Stimulated activated CD8-positive, alpha-beta memory T cell treated with anti-CD3 and anti-CD28 coated beads, Interleukin-2, amount 100 ng/mL, for 48 hours (primary cell): ENCODE data around the gene HIVEP3.

Source experiments
- DNase-seq, 2 donors: peaks; one replicate each; pipeline ENCODE4 v3.0.0-alpha.2; 2020; ENCODE audit warnings: low read depth in 2 of 2

Gene HIVEP3

DNA sequence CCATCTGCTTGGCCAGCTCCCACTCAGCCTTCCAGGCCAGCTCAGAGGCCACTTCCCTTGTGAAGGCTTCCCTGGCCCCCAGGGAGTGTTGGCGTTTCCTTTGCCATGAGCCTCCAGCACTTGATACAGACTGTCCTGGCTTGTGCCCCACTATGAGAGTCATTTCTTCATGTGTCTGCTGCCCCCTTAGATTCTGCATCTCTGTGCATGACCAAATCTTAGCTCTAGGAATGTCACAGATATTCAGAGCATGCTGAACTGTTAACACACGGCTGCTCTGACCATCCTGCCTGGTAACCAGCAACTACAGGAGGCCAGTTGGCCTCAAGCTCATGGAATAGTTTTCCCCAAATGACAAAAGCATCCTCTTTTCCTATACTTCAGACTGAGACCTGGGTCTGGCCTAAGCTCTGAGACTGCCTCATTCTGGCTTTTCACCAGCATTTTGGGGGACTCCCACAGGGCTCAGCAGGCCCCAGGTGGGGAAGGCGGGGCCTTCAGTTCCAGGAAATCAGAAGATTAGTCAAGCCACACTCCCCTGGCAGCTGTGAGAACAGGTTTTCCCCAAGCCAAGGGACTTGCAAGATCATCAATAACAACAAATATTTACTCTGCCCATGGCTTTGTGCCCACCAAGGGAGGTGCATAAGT, 251.6 kb downstream of the HIVEP3 start:
- peak; percentile 58 to 61 for DNase-seq

DNA sequence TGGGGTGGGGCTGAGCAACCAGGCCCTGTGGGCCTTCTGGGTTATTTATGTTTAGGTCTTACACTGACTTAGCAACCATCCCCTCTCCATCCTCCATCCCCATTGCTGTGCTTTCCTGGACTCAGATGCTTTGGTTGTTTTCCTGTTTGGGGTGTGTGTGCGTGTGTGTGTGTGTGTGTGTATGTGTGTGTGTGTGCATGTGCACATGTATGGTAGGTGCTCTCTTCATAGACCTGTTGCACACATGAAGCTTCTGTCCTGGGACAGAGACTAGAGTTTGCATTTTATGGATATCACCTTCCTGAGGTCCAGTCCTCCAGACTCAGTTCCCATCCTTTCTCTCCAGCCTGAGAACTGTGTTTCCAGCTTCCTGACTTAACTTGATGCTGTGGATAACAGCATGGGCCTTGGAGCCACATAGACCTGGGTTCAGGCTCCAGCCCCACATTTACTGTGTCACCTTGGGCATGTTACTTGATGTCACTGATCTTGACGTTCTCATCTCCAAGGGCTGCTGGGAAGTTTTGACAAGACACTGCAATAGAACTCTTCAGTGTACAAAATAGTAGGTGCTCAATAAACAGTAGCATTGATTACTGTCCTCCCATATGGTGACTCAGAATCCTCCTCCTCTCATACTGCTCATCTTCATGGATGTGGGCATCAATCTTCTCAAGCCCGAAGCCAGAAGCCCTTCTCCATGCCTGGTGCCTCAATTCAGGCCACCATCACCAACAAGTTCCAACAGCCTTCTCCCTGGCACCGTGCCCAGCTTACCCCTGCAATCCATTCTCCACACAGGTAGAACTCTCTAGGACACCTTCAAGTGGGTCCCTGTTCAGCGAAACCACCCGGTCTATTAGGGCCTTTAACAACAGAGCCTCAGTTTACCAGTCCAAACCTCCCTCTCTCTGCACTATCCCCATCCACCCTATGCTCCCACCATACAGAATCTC, 252.5 kb downstream of the HIVEP3 start:
- no peak for DNase-seq

DNA sequence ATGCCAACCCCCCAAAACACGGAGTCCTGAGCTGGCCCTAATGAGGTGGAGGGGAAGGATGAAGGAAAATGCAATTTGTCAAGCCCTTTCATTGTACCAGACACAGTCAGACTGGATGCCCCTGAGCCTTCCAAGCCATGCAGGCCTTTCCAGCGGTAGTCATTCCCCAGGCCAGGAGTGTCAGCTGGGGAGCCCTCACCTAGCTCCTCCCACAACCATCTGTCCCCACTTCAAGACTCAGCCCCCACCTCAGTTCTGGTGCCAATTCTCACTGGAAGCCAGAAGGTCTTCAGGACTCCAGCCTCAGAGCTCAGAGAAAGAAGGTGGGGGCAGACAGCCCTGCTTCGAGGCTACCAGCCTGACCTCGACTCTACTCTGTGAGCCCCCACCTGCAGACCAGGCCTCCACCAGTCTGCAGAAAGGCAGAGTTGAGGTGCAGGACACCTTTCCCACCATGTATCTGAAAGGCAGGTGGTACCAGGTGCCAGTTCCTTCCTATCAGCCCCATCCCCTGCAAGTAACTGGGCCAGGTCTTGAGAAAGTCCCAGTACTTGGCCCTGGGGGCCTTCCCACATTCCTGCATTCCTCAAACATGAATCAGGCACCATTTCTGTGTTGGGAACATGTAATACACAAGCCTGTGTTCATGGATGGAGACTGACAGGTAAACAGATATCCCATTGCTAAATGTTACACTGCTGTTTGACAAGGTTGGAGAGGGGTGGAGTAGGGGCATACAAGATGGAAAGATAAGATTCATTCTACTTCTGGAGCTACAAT, 253.7 kb downstream of the HIVEP3 start:
- DNase-seq = no peak

DNA sequence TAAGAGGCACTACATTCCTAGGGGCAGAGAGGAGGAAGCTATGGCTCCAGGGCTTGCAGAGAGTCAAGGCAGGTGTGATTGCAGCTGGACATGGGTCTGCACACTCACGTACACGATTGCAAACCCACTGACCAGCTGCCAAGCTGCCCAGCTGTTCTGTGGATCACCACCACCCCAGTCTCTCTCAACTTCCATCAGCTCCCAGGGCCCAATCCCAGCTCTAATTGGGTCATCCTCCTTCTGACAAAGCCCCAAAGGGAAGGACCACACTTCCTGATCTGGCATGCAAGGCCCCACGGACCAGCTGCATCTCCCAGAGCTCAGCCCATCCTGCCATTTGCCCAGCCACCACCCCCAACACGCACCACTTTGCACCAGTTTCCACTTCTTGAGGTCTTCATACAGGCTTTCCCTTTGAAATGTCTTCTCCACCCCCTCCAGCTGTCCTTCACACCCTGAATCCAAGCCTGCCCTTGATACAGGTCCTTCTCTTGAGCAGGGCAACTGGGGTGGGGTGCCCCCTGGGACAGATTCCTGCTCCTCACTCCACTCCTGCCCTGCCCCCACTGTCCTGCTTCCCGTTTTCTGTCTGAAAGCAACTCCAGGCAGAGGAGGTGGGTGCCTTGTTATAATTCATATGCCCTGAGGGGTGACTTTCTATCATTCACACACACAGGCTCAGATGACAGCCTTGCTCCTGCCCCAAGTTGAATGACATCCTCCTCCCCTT, 254.9 kb downstream of the HIVEP3 start:
- DNase-seq = no peak

DNA sequence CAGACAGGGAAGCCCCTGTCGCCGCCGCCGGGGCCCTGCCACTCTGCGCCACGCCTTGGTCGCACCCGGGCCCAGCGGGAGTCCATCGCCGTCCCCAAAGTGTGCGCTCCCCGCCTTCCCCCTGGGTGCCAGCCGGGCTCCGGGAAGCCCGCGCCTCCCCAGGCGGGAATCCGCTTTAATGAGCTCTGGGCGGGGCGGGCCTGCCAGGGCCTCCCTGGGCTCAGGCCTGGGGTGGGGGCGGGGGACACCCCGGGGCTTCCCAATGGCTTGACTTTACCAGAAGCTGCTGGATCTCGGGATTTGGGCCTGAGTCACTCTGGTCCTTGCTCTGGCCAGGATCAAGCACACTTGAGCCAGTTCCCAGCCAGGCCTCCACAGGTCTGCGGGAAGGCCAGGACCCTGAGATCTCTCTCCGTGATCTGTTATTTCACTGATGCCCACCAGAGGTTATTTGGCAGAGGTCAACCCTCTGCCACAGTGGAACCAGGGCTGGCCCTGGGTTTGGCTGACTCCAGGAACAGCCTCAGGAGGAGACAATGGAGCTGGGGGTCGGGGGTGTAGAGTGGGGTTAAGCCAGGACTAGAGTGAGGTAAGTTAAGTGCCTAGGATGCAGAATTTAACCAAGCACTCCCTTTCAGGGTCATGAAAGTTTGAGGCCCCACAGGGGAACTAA, 255.8 kb downstream of the HIVEP3 start:
- no peak for DNase-seq

DNA sequence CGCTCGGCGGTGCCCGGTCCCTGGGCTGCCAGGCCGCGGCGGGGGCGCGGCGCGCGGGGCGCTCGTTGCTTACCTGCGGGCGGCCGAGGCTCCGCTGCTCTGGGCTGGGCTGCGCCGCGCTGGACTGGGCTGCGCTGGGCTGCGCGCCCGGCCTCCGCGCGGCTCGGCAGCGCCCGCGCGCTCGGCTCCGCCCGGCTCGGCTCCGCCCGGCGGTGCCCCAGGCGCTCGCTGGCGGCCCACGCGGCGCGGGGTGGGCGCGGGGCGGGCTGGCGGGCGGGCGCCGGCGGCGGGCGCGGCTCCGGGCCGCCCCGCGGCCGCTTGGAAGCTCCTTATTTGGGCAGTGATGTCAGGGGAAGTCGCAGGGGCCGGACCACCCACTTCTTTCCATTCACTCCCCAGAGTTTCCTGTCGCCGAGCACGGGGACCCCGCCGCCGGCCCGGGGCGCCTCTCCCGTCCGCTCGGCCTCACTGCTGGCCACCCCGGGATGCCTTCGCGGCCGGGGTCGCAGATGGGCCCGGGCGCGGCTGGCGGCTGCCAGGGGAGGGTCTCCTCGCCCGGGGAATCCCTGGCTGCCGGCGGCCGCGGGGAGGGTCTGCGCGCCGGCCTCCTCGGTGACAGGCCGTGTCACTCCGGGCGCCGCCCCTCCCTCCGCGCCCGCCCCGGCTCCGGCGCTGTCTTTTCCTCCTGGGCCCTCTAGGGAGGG, 256.5 kb downstream of the HIVEP3 start:
- peak; percentile 66 to 68 for DNase-seq

DNA sequence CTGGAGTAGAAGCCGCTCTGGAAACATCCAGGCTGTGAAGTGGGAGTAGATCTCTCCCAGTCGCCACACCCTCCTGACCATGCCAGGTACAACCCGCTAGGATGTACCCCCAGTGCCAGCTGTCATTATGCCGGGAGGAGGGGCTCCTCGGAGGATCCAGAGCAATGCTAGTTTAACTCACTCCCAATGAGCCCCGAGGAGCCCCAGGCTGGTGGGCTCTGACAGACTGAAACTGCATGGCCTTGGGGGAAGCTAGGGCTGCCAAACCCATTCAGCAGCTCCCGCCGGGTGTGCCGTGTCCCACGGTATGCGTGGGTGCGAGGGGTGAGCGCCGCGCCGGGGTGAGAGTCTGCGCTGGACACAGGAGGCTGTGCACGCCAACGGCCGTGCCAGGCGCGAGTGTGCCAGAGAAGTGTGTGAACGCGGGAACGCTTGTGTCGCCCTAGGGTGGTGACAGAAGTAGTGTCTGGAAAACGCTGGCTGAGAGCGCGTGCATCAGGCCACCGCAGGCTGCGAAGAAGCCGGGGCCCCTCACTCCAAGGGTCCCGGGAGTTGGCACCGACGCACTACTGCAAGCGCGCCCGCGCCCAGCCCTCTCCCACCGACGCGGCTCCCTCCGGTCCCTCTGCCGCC, 257.2 kb downstream of the HIVEP3 start:
- DNase-seq = no peak

DNA sequence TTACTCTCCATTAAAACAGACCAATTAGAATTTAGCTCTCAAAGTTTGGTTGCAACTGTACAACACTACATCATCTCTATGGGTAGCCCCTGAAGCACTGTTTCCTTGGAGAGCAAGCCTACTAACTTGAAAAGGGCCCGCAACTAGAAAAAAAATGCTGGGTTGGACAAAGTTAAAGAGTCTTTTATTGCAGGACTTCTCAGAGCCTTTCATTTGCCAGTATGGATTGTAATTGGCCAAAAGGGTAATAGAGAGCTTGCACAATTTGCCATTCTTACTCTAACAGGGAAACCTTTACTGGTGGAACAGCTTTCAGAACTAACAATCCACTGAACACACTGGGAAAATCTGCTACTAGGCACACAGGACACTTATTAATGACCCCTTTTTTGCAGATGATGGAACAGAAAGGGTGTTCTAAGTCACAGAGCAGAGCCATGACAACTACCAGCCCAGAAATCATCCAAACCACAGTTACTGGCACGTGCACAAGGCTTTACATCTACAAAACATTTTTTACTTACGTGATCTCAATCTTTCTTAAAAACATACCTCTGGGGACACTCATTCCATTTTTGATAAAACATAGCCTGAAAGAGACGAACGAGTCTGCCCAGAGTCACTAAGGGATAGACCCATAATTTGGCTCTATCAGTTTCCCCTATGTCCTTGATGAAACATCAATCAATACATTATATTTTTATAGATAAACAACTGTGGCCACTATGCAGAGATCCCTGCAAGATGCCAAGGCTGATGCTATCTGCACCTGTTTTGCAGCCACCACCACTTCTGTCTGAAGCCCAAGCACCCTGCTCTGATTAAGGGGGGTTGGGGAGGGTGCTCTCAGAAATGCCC, 257.9 kb downstream of the HIVEP3 start:
- DNase-seq = no peak

DNA sequence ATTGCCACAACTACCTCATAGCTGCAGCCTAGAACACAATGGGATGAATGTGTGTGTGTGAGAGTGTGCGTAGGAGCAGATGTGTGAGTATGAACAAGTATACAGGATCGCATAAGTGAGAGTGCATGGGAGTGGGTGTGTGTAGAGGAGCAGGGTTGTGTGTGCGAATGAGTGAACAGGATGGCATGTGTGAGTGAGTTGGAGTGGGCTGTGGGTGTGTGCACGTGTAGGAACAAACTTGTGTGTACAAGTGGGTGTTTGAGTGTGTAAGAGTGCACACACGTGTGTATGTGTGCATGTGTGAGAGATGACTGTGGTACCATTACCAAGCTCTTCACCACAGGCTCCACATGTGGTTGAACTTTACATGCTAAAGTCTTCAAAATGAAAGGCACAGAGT, 258.8 kb downstream of the HIVEP3 start:
- DNase-seq = no peak

DNA sequence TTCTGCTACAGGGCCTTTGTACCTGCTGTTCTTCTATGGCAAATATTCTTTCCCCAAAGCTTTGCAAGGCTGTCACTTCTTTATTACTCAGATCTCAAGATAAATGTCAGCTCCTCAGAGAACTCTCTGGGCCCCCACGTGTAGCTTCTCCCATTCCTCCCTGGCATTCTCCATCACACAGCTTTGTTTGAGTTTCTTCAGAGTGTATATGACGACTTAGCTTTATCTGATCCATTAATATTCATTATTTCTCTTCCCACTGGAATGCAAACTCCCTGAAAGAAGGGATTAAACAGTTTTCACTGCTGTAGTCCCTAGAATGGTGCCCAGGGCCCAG, 259.6 kb downstream of the HIVEP3 start:
- DNase-seq = no peak

DNA sequence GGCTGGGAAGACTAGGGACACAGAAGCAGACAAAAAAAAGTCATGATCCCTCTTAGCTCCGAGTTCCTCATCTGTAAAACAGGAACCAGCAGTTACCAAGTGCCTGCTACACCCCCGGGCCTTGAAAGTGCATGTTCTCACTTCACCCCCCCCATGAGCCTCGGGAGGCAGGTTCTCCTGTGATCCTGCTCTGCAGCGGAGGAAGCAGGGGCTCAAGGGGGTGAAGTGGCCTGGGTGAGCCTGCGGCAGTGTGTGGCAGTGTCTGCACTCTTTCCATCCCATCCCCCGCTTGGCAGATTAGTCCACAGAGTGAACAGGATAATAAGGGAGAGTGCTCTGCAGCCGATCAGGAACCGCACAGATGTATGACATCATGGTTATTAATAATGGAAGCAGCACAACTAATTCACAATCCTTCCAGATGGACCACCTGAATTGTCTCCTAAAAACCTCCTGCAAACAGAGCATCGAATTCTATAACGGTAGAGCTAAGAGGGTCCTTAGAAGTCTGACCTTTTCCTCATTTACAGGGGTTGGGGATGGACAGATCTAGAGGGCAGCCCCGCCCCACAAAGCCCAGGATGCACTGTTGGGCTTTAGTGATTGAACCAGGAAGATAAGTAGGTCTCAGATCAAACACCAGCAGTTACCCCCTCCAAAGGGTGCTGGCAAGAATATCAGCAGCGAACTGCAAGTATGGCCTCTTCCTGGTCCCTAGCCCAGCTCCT, 260.1 kb downstream of the HIVEP3 start:
- no peak for DNase-seq

DNA sequence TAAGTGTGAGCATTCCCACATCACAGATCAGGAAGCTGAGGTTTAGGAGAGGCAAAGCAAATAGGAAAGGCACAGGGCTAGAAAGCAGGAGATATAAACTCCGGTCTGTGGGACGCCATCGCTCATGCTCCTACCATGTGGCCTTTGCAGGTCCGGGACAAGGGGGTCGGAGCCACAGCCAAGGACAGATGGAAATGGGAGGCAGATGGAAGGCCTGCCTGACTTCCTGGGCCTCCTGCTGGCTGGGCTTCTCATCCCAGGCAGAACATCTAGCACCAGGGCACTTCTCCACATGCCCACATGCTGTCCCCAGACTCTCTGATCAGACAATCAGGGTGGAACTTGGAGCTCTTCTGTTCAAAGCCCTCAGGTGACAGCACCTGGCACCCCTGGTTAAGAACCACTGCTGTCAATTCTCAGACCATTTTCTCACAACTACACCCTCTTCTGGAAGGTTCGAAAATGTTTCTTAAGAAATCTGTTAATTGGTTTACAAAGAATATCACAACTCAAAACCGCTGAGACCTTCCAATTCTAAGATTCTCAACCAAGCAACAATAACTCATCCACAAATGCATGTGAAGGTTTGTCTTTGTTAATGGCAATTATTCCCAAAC, 260.9 kb downstream of the HIVEP3 start:
- DNase-seq = no peak

DNA sequence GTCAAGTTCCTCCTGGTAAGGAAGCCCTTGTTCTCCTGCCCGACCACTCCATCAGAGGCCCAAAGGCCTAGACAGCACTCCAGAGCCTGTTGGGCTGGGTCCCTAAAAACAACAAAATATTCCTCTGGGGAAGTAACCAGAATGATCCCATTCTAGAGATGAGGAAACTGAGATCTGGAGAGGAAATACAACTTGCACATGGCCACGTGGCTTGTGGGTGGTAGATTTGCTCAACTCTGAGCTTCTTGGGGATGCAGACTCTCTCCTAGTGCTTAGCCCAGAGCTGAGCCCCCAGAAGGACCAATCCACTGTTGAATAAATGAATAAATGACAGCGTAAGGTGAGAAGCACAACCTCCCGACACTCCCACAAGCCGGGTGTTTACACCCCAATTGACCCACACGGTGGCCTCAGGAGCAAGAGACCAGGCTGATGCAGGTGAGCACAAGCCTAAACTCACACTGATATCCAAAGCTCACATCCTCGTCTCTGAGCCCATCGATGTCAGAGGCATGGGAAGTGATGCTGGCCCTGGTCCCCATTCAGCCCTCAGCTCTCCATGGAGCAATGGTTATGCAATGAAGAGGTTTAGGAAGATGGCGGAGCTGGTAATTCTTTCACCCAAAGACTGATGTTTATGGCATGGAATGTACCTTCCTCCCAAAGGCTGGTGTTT, 261.8 kb downstream of the HIVEP3 start:
- DNase-seq = no peak

DNA sequence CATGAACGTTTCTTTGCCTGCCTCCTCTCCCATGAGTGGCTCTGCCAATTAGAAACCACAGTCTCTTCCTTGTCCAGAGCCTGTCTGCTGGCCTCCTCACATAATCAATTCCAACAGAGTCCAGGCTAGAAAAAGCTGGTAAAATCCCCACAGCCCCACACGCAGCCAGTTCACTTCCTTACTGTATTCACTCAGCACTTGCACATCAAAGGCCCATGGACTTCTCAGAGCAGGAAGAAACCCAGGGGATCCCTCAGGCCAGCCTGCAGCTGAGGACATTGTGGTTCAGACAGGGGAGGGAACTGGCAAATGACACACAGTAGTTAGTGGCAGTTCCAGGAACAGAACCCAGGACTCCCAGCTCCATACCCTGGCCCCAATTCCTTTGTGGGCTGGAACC, 262.7 kb downstream of the HIVEP3 start:
- DNase-seq = no peak

DNA sequence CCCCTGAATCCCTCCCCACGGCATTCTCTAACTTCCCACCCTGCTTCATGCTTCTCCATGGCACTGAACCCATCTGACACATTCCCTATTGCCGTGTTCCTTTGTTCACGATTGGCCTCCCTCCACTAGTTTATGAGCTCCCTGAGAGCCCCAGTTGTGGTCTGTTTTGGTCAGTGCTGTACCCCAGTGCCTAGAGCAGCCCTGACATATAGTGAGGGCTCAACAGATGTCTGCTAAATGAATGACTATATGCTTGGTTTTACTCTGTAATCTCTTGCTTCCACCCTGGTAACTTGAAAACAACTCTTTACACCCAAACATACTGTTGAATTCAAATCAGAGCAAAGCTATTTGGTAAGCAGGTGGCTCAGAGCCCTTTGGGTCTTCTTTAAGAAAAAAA, 263.1 kb downstream of the HIVEP3 start:
- no peak for DNase-seq

DNA sequence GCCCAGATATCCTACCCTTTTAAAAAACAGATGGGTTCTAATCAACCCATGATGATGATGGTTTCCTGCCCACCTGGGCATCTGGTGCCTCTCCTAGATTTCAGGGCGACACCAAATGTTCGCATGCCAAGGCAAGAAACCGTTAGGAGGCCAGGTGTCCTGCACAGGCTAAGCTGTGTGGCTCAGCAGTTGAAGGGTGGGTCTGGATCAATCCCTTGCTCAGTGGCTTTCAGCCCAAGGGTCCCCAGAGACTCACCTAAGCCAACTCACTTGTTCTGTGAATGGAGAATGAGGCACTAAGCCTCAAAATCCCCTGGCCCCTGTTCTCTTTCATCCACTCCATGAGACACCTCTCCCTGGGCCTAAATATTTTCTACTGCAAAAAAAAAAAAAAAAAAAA, 265.1 kb downstream of the HIVEP3 start:
- DNase-seq = no peak
